ENCODE results near the gene PRSS12. TPM values are rescaled to one million over a fixed set of nuclear protein-coding genes. Genes with fewer than 3 reads are reported as not detected.
"Not testable (repeated sequence)": the region's sequence is repeated elsewhere in the genome, so short reads cannot be mapped to it uniquely, and the experiment has no call there.

Gene PRSS12
- total RNA-seq, 1 donor from 2014 or later = not detected

GRCh38 chr4:118273642-118274041, 79.2 kb downstream of the PRSS12 start:
- Mint-ChIP-seq H3K4me1 (peaks cover 17% of the 10 kb centered on the region), H3K4me3 (no peak overlapping the region), H3K27me3 (peaks cover 2% of the 10 kb centered on the region), H3K27ac (no peak overlapping the region), H3K9me3 (no peaks in the 10 kb centered on the region), H3K36me3 (ENCODE audit: low read depth) (peaks cover 5% of the 10 kb centered on the region)
- intact Hi-C loops (cut with micrococcal nuclease) = loop anchor here (5.0 to 10.0 kb wide), 2 partner anchors 491 to 1676 kb away; no protein-coding TSS in a partner anchor
- DNase-seq = no peak
- CTCF ChIA-PET = no interaction called here
- no peak for ATAC-seq (ENCODE audit: low read depth)
- POLR2A ChIA-PET = no interaction called here
- TF ChIP-seq, protein P1, sequence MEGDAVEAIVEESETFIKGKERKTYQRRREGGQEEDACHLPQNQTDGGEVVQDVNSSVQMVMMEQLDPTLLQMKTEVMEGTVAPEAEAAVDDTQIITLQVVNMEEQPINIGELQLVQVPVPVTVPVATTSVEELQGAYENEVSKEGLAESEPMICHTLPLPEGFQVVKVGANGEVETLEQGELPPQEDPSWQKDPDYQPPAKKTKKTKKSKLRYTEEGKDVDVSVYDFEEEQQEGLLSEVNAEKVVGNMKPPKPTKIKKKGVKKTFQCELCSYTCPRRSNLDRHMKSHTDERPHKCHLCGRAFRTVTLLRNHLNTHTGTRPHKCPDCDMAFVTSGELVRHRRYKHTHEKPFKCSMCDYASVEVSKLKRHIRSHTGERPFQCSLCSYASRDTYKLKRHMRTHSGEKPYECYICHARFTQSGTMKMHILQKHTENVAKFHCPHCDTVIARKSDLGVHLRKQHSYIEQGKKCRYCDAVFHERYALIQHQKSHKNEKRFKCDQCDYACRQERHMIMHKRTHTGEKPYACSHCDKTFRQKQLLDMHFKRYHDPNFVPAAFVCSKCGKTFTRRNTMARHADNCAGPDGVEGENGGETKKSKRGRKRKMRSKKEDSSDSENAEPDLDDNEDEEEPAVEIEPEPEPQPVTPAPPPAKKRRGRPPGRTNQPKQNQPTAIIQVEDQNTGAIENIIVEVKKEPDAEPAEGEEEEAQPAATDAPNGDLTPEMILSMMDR (IDR thresholded peaks at IDR 0.05) = no peak

GRCh38 chr4:118271788-118272187, 81.0 kb downstream of the PRSS12 start:
- H3K27ac Mint-ChIP-seq = no peak overlapping the region
- intact Hi-C loops (cut with micrococcal nuclease) = loop anchor here (2.0 to 10.0 kb wide), 3 partner anchors 47 to 1674 kb away; no protein-coding TSS in a partner anchor
- peaks cover 2% of the 10 kb centered on the region for H3K4me1 Mint-ChIP-seq
- H3K4me3 Mint-ChIP-seq = no peak overlapping the region
- ATAC-seq (ENCODE audit: low read depth) (no peak), DNase-seq (no peak)
- no peaks in the 10 kb centered on the region for H3K36me3 Mint-ChIP-seq (ENCODE audit: low read depth)
- H3K9me3 Mint-ChIP-seq = no peaks in the 10 kb centered on the region
- peaks cover 4% of the 10 kb centered on the region for H3K27me3 Mint-ChIP-seq
- CTCF ChIA-PET = interaction anchor here (1.3 to 1.4 kb wide), 2 partner anchors 11 to 13 kb away, joined by 3 read pairs; no protein-coding TSS in a partner anchor
- TF ChIP-seq, protein P1 (IDR thresholded peaks at IDR 0.05) = no peak
- POLR2A ChIA-PET = no interaction called here

GRCh38 chr4:118270492-118270891, 82.3 kb downstream of the PRSS12 start:
- DNase-seq (no peak), ATAC-seq (ENCODE audit: low read depth) (no peak)
- H3K9me3 Mint-ChIP-seq = no peaks in the 10 kb centered on the region
- peaks cover 9% of the 10 kb centered on the region for H3K27me3 Mint-ChIP-seq
- peaks cover 2% of the 10 kb centered on the region for H3K4me1 Mint-ChIP-seq
- TF ChIP-seq, protein P1 (IDR thresholded peaks at IDR 0.05) = peak; percentile 74
- CTCF ChIA-PET = interaction anchor here (1.0 to 1.3 kb wide), 2 partner anchors 9 to 19 kb away, joined by 3 to 4 read pairs; no protein-coding TSS in a partner anchor
- intact Hi-C loops (cut with micrococcal nuclease) = loop anchor here (2.0 to 10.0 kb wide), 3 partner anchors 46 to 1673 kb away; no protein-coding TSS in a partner anchor
- no peaks in the 10 kb centered on the region for H3K36me3 Mint-ChIP-seq (ENCODE audit: low read depth)
- POLR2A ChIA-PET = no interaction called here
- no peak overlapping the region for H3K4me3 Mint-ChIP-seq
- H3K27ac Mint-ChIP-seq = no peak overlapping the region

GRCh38 chr4:118268780-118269179, 84.0 kb downstream of the PRSS12 start:
- H3K27me3 Mint-ChIP-seq = peaks cover 22% of the 10 kb centered on the region
- DNase-seq (no peak), ATAC-seq (ENCODE audit: low read depth) (no peak)
- H3K9me3 Mint-ChIP-seq = no peaks in the 10 kb centered on the region
- POLR2A ChIA-PET = no interaction called here
- no peaks in the 10 kb centered on the region for H3K36me3 Mint-ChIP-seq (ENCODE audit: low read depth)
- TF ChIP-seq, protein P1 (IDR thresholded peaks at IDR 0.05) = no peak
- intact Hi-C loops (cut with micrococcal nuclease) = no loop called here
- no peak overlapping the region for H3K27ac Mint-ChIP-seq
- no peak overlapping the region for H3K4me3 Mint-ChIP-seq
- CTCF ChIA-PET = no interaction called here
- peaks cover 2% of the 10 kb centered on the region for H3K4me1 Mint-ChIP-seq

GRCh38 chr4:118266145-118266496, 86.7 kb downstream of the PRSS12 start:
- CTCF ChIA-PET; POLR2A ChIA-PET; H3K27ac Mint-ChIP-seq; DNase-seq; H3K9me3 Mint-ChIP-seq; H3K36me3 Mint-ChIP-seq (ENCODE audit: low read depth); H3K4me3 Mint-ChIP-seq; intact Hi-C loops (cut with micrococcal nuclease); ATAC-seq (ENCODE audit: low read depth); H3K4me1 Mint-ChIP-seq: not testable (repeated sequence)
- H3K27me3 Mint-ChIP-seq = peaks cover 34% of the 10 kb centered on the region
